HG03521 (cell line): ENCODE data around the gene COQ3.
"Not testable (repeated sequence)": the region's sequence is repeated elsewhere in the genome, so short reads cannot be mapped to it uniquely, and the experiment has no call there.

Experiments
- ATAC-seq: cut with Tn5 transposase; IDR thresholded peaks from one replicate; pipeline ENCODE4 v1.9.1; 2021; ENCODE audit warnings: mild to moderate bottlenecking, moderate library complexity; ENCODE audit not compliant: unreplicated experiment

Gene COQ3

DNA sequence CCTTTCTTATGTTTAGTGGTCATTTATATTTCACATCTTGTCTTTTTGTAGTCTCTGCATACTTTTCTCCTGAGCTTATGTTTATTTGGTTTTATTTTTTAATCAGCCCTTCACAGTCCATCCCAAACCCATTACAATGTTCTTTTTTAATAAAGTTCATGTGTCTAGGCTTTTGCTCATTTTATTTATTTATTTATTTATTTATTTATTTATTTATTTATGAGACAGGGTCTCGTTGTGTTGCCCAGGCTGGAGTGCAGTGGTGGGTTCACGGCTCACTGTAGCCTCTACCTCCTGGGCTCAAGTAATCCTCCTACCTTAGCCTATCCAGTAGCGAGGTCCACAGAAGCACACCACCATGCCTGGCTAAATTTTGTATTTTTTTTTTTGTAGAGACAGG lies 3.1 kb downstream of the COQ3 start:
- ATAC-seq, result no peak

DNA sequence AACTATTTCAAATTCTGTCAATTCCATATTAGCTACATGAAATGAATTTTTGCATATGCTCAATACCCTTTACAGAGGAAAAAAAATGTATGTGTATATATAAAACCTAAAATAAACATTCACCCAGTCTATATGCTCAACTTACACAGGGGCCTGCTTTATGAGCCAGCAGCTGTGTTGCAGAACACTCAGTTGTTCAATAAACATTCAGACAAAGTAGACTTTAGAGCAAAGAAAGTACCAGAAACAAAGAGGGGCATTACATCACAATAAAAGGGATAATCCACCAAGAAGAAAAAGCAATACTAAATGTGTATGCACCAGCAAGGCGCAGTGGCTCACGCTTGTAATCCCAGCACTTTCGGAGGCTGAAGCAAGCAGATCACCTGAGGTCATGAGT lies 9.5 kb downstream of the COQ3 start:
- no peak for ATAC-seq

DNA sequence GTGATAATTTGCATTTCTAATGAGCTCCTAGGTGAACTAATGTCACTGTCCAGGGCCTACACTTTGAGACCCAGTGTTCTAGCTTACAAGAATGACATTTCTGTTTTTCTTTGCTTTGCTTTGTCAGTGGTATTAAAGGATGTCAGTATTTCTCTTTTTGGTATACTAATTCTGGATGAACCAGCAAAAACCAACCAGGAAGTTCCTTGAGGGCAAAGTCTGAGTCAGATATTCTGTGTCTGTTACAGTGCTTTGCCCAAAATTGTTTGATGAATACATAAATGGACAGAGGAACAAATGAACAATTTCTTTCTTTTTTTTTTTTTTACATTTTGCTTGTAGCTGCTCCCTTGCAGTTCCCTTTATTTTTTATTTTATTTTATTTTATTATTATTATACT lies 15.4 kb downstream of the COQ3 start:
- ATAC-seq, result no peak

DNA sequence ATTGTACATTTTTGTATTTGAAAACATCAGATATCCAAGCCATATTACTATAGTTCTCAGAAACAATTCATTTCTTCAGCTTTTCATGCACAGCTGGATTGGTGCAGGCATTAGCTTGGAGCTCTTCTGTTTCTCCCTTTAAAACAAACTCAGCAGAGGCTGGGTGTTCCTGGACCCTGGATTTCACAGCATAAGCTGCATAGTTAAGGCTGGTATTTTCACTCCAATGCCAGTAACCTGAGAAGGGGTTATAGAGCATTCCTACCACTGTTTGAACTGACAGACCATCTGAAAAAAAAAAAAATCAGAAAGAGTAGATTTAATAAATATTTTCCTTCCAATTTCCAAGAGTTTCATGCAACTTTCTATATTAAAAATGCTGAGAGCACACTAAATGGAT lies 24.5 kb downstream of the COQ3 start:
- ATAC-seq, result no peak

DNA sequence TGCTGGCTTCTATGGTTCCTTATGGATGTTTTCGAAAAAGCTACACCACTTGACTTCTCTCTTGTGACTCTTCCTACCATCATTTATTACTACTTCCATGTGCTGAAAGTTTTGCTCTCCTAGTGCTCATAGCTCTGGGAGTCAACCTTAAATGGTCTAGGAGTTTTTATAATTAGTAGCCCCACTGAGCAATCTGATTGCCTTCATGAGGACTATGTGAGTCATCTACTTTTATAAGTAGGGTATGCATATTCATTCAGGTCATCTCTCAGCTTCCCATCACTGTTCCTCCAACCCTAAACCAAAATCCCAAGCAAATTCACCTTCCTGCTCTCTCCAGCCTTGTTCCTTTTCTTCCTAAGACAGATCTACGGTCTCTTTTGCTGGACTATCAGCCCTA lies 27.1 kb downstream of the COQ3 start:
- ATAC-seq, result no peak

DNA sequence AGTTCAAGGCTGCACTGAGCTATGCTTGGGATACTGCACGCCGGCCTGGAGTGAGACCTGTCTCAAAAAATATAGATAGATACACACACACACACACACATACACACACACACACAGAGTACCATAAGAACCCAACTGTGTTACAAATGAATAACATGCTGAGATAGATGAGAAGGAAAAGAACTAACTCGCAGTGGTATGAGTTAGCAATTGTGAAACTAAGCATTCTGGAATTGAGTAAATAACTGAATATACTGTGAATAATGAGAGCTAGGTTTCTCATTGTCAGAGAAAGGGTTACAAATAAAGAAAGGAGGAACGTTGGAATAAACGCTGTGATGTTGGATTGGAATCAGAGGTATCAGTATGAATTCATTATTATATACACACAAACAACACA lies 30.0 kb downstream of the COQ3 start:
- ATAC-seq, result peak; percentile 66

DNA sequence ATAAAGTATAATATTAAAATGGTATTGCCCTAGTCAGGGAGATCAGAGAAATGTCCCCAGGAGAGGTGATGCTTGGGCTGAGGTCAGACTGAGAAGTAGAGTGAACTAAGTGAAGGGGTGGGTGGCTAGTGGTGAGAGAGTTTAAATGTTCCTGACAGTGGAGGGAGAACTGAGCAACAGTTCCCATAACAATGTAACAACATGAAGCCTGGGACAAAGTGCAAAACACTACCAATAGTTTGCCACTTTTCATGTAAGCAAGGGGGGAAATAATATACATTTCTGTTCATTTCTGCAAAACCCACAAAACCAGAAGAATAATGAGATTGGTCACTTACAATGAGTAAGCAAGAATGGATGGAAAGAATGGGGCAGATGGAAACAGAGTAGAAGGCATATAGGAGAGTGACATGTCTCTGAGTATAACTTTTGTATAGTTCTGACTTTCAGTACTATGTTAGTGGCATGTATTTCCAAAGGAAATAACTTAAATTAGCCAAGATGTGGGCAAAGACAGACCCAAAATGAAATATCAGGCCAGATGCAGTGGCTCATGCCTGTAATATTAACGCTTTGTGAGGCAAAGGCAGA lies 31.2 kb downstream of the COQ3 start:
- ATAC-seq, result no peak

DNA sequence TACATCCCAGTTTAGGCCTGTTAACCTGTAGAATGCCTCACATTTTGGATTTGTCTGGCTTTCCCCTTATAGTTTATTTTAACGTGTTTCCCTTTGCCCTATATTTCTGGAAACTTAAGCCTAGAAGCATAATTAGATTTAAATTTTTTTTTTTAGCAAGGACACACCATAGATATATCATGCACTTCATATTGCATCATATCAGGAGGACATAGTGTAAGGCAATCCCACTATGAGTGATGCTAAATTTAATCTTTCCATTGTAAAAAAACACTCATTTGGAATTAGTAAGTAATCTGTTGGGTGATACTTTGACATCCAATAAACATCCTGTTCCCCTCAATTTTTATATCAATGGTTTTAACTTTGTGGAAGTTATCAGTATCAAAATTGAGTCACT lies 34.2 kb downstream of the COQ3 start:
- no peak for ATAC-seq

DNA sequence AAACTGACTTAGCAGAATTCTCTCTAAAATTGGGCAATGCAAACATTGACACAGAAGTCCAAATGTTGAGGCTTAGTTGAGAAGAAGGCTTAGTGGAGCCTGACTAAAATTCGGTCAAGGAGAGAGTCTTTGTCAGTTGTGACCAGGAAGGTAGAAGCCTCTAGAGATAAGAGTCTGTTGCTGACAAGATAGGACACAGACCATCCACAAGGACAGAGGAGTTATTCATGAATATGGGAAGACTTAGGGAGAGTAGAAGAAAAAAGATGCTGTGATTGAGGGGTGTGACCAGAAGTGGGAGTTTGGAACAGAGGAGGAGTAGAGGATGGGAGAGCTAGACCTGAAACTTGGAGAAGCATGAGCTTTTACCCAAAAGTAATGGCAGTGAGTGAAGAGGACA lies 37.4 kb downstream of the COQ3 start:
- no peak for ATAC-seq

DNA sequence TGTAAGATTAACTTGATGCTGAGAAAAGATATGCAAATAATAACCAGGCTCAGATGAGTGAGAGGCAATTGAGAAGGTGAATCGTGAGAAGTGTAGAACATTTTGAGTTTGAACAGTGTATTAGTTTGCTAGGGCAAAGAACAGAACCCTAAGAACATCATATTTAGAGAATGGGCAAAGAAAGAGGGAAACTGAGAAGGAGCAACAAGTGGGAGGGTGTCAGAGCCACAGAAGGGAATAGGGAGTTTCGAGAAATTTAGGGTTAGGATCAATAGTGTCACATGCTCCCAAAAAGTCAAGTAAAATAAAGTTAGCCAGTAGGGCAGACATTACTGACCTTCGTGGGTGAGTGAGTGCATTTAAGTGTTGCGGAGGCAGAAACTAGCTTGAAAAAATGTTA lies 39.0 kb downstream of the COQ3 start:
- no peak for ATAC-seq

DNA sequence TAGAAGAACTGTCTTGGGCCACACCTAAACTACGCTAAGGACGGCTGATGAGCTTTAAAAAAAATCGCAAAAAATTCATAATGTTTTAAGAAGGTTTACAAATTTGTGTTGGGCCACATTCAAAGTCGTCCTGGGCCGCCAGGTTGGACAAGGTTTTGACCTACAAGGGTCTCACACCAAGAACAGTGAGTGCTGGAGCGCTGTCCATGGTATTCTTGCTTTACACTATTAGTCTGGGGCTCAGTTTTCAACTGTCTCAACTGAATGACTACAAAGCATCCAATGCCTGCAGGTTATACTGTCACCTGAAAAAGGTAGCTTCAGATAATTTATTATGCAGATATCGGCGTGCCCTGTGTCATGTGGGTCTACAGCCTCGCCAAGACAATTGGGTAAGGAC lies 40.9 kb downstream of the COQ3 start:
- no peak for ATAC-seq

DNA sequence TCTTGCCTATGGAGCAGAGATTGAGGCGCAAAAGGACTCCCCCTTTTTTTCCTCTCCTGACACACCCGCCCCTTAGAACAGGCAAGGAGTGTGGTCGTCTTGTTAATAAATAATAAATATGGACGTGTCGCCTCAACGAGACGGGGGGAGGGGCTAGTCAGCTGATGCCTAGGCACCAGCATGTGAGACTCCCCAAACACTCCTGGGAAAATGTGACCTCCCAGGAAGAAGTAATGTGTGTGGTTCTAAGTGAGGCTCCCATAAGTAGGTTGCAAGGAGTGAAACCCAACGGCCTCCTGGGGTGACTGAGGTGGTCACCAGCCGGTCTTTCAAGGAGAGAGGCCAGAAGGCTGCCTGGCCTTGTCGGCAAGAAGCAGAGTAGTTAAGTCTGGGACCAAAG lies 43.4 kb downstream of the COQ3 start:
- no peak for ATAC-seq

DNA sequence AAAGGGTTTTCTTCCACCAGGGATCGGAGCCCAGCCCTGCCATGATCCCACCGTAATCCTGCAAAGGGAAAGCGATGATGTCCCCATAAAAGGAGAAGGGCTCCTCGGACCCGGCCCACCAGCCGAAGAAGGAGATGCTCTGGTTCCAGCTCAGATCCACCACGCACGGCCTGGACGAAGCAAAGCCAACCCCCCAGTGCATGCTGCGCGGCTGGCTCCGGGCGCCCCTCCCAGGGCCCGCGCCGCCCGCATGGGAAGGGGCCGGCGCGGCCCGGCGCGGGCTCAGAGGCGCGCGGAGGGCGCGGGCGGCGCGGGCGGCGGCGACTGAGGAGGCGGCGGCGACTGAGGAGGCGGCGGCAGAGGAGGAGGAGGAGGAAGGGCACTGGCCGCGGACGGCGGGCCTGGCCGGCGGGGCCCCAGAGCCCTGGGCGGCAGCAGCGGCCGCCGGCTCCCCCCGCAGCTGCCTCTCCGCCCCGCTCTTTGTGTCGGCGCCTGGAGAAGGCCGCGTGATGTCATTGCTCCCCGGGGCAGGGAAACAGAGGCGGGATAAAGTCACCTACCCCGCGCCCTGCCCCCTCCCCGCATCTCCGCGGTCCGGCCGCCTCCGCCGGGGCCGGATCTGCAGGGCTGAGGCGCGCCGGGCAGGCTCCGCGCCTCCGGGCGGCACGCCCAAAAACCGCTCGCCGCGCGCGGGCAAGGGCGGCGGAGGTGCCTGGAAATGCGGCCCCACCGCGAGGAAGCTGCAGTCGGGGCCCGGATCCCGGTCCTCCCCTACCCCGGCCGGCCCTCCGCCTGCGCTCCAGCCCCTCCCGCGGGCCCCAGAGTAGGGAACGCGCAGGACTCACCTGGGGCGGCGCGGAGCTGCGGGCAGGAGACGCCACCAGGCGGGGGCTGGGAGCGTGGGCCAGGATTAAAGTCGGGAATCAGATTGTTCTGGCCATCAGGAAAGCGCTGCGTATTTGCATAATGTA lies 44.5 kb downstream of the COQ3 start, which contains the start of gene FAXC:
Gene FAXC (minus strand): TSS at position 504 of the 971 bp plus-strand sequence. CDS start 302 bp downstream, at position 202.
- no peak for ATAC-seq

DNA sequence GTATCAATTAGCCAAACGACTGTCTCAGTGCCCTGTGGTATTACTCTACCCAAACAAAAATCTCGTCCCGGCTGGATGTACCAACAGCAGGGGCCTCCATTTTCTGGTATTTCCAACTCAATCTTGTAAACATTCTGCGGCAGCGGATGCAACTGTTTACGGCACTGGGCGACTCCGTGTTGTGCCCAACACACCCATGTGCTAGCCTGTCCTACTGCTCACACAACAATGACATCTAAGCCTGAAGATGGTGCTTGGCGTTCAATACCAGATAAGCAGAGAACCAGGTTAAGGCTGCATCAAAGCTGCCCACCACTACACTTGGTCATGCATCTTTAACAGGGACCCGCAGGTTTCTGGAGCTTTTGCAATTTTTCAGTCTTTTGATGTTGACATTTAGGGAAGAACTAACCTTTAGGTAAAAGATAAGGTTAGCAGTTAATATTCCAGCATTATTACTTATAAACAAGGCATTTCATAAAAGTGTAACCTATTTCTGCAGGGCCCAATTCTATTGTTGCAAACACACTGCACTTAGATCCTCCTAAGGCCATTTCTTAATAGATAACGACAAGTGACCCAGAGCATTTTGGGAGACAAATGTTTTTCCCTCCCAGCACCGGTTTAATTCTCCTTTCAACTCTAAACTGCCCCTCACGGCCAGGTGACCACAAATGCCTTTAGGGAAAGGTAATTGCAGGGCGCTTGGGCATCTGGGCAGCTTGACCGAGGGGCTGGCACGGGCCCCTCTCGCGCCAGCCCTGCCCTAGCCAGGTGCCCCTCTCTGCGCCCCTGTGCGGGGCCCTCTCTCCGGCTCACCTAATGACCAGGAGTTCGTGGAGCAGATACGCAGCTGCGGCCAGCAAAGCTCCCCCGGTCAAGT lies 45.5 kb downstream of the COQ3 start:
- ATAC-seq, result no peak

DNA sequence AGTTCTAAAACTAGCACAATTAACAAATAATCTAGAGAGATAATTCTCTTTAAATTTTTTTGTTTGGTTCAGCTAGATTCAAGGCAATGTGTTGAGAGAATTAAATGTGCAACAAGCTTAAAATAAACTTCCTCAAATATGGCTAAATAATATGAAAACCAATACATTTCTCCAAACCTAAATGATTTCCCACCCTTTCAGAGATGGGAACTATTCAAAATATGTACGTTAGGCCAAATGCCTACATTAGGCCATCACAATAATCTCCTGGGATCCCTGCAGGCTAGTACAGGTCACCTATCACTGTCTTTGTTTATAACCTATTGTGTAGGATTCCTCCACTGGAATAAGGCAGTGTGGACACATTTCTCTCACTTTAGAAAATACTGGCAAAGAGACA lies 46.2 kb downstream of the COQ3 start:
- ATAC-seq, result no peak

DNA sequence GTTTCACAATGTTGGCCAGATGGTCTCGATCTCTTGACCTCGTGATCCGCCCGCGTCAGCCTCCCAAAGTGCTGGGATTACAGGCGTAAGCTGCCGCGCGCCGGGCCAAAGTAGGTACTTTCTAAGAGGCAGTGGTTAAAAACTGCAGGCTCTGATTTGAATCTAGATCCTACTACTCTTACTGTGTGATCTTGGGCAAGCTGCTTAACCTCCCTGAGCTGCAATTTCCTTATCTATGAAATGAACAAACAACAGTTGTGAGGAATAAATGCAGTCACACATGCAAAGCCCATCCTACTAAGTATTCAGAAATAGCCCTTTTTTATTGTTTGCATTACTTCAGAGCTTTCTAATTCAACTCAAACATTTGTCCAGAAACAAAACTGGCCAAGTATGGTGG lies 47.4 kb downstream of the COQ3 start:
- no peak for ATAC-seq

DNA sequence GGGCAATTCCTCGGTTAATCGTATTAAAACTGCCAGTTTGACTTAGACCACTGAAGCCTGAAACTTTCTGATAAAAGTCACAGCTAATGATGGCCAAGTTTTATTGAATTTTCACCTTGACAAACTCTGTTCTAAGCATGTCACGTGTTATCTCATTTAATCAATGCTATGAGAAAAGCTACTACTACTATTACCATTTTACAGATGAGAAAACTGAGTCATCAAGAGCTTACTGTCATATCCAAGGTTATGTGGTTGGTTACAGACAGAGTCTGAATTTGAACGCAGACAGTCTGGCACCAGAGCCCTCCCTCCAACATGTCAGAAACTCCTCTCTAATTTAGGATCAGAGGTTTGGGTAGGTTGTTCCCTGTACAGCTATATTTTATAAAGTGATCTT lies 48.8 kb downstream of the COQ3 start:
- no peak for ATAC-seq

DNA sequence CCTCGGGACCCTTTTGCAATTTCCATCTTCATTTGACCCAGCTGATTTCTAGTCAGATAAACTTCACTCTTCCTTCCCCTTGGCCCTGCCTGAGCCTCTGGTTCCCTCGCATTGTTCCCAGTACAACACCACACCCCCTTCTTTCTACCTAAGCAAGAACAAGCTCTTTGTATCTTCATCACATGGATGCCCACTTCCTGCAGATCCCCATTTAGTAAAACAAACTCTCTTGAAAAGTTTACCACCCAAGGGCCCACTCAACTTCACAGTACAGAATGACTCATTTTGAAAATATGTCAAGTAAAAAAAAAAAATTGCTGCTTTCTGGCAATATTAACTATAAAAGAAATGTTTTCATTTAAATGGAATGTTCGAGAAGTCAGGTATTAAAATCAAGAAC lies 49.7 kb downstream of the COQ3 start:
- no peak for ATAC-seq

DNA sequence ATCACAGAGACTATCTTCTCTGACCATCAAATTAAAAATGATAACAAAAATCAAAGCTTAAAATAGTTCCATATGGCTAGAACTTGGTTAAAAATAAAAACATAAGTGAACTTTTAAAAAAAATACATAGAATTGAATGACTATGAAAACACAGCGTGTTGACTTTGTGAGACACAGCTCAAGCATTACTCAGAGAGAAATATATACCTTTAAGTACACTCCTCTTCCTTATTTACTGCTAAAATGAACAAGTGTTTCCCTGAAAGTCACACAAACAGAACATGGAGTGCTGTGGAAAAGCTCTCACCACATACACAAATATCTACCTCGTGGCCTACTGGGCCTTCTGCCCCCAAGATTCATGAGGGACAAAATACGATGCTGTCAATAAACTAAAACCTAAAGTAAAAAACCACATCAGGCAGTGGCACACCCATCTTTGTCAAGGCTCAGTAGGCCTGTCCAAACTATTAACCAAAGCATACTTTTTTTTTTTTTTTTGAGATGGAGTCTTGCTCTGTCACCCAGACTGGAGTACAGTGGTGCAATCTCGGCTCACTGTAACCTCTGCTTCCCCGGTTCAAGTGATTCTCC lies 52.0 kb downstream of the COQ3 start:
- ATAC-seq, result no peak

DNA sequence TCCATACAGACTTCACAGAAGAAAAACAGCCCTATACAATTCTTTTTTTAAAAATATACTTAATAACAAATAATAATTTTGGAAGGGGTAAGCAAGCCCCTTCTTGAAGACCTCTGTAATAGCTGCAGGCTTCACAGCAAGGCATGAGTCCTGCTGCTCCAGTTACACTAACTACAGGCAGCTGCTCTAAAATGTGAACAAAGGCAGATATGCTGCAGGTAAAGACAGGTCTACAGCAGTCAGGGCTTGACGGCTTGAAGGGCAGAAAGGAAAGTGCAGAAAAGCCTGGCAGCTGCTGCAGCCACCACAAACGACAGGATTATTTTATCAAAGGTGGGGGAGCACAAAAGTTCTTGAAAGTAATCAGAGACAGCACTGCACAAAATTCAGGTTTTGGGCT lies 55.8 kb downstream of the COQ3 start:
- no peak for ATAC-seq

DNA sequence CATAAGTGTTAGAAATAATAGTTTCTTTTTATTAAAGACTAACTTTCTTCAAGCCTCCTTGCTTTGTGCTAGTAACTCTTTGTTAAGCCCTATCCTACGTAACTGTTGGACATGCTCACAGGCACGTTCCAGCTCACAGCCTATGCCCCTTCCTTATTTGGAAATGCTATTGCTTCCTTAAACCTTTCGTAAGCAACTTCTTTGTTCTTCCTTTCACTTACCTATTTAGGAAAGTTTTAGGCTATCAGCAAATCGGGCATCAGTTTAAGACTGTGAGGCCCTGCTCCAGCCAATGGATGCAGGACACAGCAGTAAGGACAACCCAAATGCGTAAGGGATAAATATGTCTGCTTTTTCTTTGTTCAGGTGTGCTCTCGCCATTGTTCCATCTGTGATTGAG lies 58.7 kb downstream of the COQ3 start:
- ATAC-seq, result not testable (repeated sequence)
